ENCODE measurements around the gene OXA1L.

DNA sequence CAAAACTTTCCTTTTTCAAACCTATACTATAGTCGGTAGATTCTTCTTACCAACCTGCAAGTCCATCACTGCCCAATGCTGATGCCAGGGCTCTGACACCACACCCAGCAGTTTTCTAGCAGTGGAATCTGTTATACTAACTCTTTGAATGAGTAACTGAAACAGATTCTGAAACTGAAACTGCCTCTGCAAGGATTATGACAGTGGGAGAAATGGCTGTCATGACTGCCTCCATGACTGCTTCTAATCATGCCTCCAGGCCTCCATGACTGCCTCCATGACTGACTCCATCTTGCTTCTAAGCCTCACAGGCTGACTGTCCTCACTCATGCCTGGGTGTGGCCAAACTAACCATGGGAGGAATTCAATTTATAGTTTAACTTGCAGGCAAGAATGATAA, 29.4 kb upstream of the OXA1L start:
- TF ChIP-seq CTCF (IDR thresholded peaks at IDR 0.05) (no peak), POLR2A (IDR thresholded peaks at IDR 0.05; ENCODE audit: low read depth) (no peak), EP300 (IDR thresholded peaks at IDR 0.05) (no peak), POLR2AphosphoS5 (IDR thresholded peaks at IDR 0.05) (no peak)
